Upper lobe of left lung (tissue), 6 donors: ENCODE data around the gene IL23R. TPM values are rescaled to one million over a fixed set of nuclear protein-coding genes. Genes with fewer than 3 reads are reported as not detected.

Experiments
- ATAC-seq, 2 donors: fragments of 200-7000 bp; cut with Tn5 transposase; one replicate each; pipeline ENCODE4 v1.9.1; 2022; ENCODE audit warnings: mild to moderate bottlenecking in 2 of 2, moderate library complexity in 2 of 2; ENCODE audit not compliant: low FRiP score in 2 of 2
- DNase-seq, 2 donors: peaks; one replicate each; pipeline ENCODE4 v3.0.0-alpha.2; 2019 to 2020
- H3K27ac ChIP-seq, 4 donors: fragments of 200-600 bp; sonication (generic); one replicate each; pipeline ENCODE4 v1.5.1; 2016 to 2019
- H3K27me3 ChIP-seq, 4 donors: fragments of 200-600 bp; sonication (generic); one replicate each; pipeline ENCODE4 v1.5.1; 2017 to 2019
- H3K36me3 ChIP-seq, 4 donors: fragments of 200-600 bp; sonication (generic); one replicate each; pipeline ENCODE4 v1.5.1; 2016 to 2019
- H3K4me1 ChIP-seq, 4 donors: fragments of 200-600 bp; sonication (generic); one replicate each; pipeline ENCODE4 v1.5.1; 2018 to 2019
- H3K4me3 ChIP-seq, 4 donors: fragments of 200-600 bp; sonication (generic); one replicate each; pipeline ENCODE4 v1.5.1; 2017 to 2019; ENCODE audit warnings: mild to moderate bottlenecking in 2 of 4, moderate library complexity in 1 of 4
- H3K9me3 ChIP-seq, 4 donors: fragments of 200-600 bp; sonication (generic); one replicate each; pipeline ENCODE4 v1.5.1; 2018 to 2019
- EP300 ChIP-seq, 4 donors: sonication (generic); formaldehyde crosslinking; IDR thresholded peaks; one replicate each; pipeline ENCODE4 v1.5.1; 2017; ENCODE audit warnings: antibody characterized with exemption in 4 of 4, control low read depth in 2 of 4
- POLR2A ChIP-seq, 4 donors: fragments of 450-650 bp; IDR thresholded peaks; one replicate each; pipeline ENCODE4 v1.5.1; 2016 to 2017; ENCODE audit warnings: antibody characterized with exemption in 4 of 4, mild to moderate bottlenecking in 2 of 4
- POLR2AphosphoS5 ChIP-seq, 2 donors: sonication (generic); formaldehyde crosslinking; IDR thresholded peaks; one replicate each; pipeline ENCODE4 v1.5.1; 2017; ENCODE audit warnings: antibody characterized with exemption in 2 of 2
- WGBS, 2 donors: methylation state at CpG; one replicate each; pipeline ENCODE4 v1.1.5; 2017 to 2018; 5-methylcytosine and 5-hydroxymethylcytosine counted together
- total RNA-seq, 6 donors: library from RNA; depleted of rRNA in 4 of 6; stranded (reverse); fragments of >200 nt in 4 of 6; gene quantifications; one replicate each; pipeline versions ENCODE4 v1.1.0 to v1.2.1, GENCODE V29; 2016 to 2021
- TF ChIP-seq, protein P1 (sequence below), 6 experiments: fragments of 450-650 bp in 4 of 6; fragments of 200-600 bp in 2 of 6; sonication (generic) in 2 of 6; IDR thresholded peaks; one replicate each; pipeline ENCODE4 v1.5.1; 2016 to 2019; ENCODE audit warnings: antibody characterized with exemption in 6 of 6
- donor health status: DM: no; HTN: no; CAD: no; lungs with moderate emphysema.
- donor health status: DM: no; HTN: yes; CAD: no; lungs with severe emphysema.

The IL23R gene
- total RNA-seq, 6 donors from 2014 or later: 0.29 to 0.79 (median 0.37) TPM; not detected in 2

DNA sequence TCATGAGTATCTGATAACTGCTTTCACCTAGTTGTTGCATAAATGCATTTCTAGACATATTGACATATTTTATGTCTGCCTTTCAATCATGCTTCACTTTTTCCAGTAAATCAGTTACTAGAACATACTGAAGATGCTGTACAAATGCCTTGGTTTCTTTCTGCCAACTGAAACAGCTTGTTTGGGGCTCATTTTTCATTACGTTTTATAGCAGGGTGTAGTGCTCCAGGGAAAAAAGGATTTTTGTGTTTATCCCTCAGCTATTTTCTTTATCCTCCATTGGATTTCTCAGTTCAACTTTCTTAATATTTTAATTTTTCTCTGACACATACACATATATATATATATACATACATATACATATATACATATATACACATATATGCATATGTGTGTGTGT lies 51.7 kb downstream of the IL23R start:
- ATAC-seq: no peak
- DNase-seq: no peak
- Histone ChIP-seq H3K36me3 (no peaks in the 10 kb centered on the region), H3K27me3 (no peaks in the 10 kb centered on the region), H3K27ac (no peak overlapping the region), H3K4me1 (no peaks in the 10 kb centered on the region), H3K4me3 (no peak overlapping the region), H3K9me3 (no peaks in the 10 kb centered on the region)
- TF ChIP-seq, protein P1, sequence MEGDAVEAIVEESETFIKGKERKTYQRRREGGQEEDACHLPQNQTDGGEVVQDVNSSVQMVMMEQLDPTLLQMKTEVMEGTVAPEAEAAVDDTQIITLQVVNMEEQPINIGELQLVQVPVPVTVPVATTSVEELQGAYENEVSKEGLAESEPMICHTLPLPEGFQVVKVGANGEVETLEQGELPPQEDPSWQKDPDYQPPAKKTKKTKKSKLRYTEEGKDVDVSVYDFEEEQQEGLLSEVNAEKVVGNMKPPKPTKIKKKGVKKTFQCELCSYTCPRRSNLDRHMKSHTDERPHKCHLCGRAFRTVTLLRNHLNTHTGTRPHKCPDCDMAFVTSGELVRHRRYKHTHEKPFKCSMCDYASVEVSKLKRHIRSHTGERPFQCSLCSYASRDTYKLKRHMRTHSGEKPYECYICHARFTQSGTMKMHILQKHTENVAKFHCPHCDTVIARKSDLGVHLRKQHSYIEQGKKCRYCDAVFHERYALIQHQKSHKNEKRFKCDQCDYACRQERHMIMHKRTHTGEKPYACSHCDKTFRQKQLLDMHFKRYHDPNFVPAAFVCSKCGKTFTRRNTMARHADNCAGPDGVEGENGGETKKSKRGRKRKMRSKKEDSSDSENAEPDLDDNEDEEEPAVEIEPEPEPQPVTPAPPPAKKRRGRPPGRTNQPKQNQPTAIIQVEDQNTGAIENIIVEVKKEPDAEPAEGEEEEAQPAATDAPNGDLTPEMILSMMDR (IDR thresholded peaks at IDR 0.05): no peak
- TF ChIP-seq POLR2AphosphoS5 (IDR thresholded peaks at IDR 0.05) (no peak), EP300 (IDR thresholded peaks at IDR 0.05) (no peak), POLR2A (IDR thresholded peaks at IDR 0.05) (no peak)
- WGBS, 2 donors: 82 to 100% methylated on average over 1 of the region's 1 CpG

DNA sequence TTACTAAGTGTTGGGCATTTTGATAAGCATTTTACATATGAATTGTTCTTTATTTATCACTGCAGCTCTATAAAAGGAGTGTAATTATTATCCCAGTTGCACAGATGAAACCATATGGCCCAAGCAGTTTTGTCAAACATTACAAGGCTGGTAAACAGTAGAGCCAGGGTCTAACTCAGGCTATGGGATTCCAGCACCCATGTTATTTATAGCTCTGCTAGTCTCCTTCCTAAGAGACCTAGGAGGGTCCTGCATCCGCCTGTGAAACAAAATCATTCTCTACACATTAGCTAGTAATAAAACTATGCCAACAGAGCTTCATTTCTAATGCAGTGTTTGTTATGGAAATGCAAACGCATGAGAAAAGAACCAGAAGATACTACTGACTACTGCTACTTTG lies 58.6 kb downstream of the IL23R start:
- no peak for DNase-seq
- 86 to 92% methylated on average over 2 of the region's 2 CpGs for whole genome bisulfite sequencing, 2 donors
- ATAC-seq: no peak
- Histone ChIP-seq H3K27ac (no peak overlapping the region), H3K9me3 (no peaks in the 10 kb centered on the region), H3K4me1 (no peaks in the 10 kb centered on the region), H3K36me3 (no peaks in the 10 kb centered on the region), H3K27me3 (no peaks in the 10 kb centered on the region), H3K4me3 (no peak overlapping the region)
- TF ChIP-seq, protein P1 (IDR thresholded peaks at IDR 0.05): no peak
- TF ChIP-seq EP300 (IDR thresholded peaks at IDR 0.05): no peak
- no peak for TF ChIP-seq POLR2AphosphoS5 (IDR thresholded peaks at IDR 0.05)
- no peak for TF ChIP-seq POLR2A (IDR thresholded peaks at IDR 0.05)

DNA sequence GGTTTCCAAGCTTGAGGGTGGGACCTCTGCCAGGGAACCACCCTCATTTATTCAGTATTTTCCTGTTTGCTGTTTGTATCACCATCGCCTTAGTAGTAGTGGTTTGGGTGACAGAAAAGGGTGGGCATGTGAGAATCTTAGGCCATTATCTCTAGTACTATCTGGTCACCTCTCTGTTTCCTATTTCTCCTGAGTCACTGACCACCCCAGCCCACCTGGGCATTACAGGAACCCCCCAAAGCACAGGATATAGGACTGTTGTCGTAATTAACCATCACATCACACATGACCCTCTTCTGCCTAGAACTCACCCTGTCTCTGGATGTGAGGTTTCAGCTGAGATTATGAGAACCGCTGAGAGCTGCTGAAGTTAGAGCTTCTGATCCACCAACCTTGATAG lies 60.4 kb downstream of the IL23R start:
- H3K27me3 ChIP-seq: no peaks in the 10 kb centered on the region
- H3K4me3 ChIP-seq: no peak overlapping the region
- H3K27ac ChIP-seq: no peak overlapping the region
- no peaks in the 10 kb centered on the region for H3K4me1 ChIP-seq
- no peak for ATAC-seq
- no peak for TF ChIP-seq POLR2A (IDR thresholded peaks at IDR 0.05)
- TF ChIP-seq POLR2AphosphoS5 (IDR thresholded peaks at IDR 0.05): no peak
- TF ChIP-seq, protein P1 (IDR thresholded peaks at IDR 0.05): no peak
- TF ChIP-seq EP300 (IDR thresholded peaks at IDR 0.05): no peak
- H3K36me3 ChIP-seq: no peaks in the 10 kb centered on the region
- WGBS, 2 donors: 87 to 91% methylated on average over 3 of the region's 3 CpGs
- DNase-seq: no peak
- no peaks in the 10 kb centered on the region for H3K9me3 ChIP-seq

DNA sequence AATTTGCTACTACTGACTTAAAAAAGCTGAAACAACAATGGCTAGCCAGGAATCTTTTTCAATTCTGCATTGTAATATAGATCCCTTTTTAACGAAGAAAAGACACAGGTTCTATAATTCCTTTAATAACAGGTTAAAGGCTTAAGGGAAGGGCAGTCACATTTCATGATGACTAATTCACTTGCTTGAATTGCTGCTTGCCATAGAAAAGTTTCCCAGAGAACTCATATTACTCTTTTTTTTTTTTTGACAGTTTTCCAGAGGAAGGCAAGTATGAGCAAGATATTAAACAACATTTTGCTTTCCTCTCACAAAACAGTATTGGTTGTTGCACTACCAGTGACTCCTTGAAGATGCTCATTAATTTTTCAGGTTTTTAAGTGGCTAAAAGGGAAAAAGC lies 60.9 kb downstream of the IL23R start:
- Histone ChIP-seq H3K27ac (no peak overlapping the region), H3K4me3 (no peak overlapping the region), H3K27me3 (no peaks in the 10 kb centered on the region), H3K9me3 (no peaks in the 10 kb centered on the region), H3K36me3 (no peaks in the 10 kb centered on the region), H3K4me1 (no peaks in the 10 kb centered on the region)
- no peak for DNase-seq
- WGBS, 2 donors: 84 to 89% methylated on average over 1 of the region's 1 CpG
- TF ChIP-seq, protein P1 (IDR thresholded peaks at IDR 0.05): no peak
- TF ChIP-seq POLR2A (IDR thresholded peaks at IDR 0.05): no peak
- ATAC-seq: no peak

DNA sequence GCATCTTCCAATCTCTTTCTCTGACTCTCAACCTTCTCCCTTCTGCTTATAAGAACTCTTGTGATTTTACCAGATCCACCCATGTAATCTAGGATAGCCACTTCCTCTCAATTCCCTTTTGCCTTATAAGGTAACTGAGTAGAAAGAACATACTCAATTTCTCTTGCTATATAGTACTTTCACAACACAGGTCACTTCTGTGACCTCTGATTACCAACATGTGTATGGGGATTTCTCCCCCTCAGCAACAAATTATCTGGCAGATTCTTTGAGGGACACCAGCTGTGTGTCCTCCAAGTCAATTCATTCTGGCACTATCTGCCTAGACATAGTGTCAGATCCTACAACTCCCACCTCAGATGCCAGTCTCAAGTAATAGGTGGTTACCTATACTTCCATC lies 62.5 kb downstream of the IL23R start:
- Histone ChIP-seq H3K4me1 (no peaks in the 10 kb centered on the region), H3K4me3 (no peak overlapping the region), H3K36me3 (no peaks in the 10 kb centered on the region), H3K27me3 (no peaks in the 10 kb centered on the region), H3K9me3 (no peaks in the 10 kb centered on the region), H3K27ac (no peak overlapping the region)
- DNase-seq (no peak), ATAC-seq (no peak)
- TF ChIP-seq, protein P1 (IDR thresholded peaks at IDR 0.05): no peak
- TF ChIP-seq POLR2AphosphoS5 (IDR thresholded peaks at IDR 0.05) (no peak), POLR2A (IDR thresholded peaks at IDR 0.05) (no peak), EP300 (IDR thresholded peaks at IDR 0.05) (no peak)
